Measurements from ENCODE around the gene DDX46.
A peak's percentile ranks its signal among the peaks of the same experiment; 100 is the strongest.

DDX46 gene

GRCh38 chr5:134769206-134769605, 10.6 kb downstream of the DDX46 start:
- DNase-seq (ENCODE audit: low spot score) (no peak), ATAC-seq (ENCODE audit: low read depth) (no peak)
- H3K9me3 ChIP-seq (ENCODE audit: severe bottlenecking) = no peaks in the 10 kb centered on the region
- no peak overlapping the region for H3K4me3 ChIP-seq (ENCODE audit: severe bottlenecking)
- no peaks in the 10 kb centered on the region for H3K27me3 ChIP-seq (ENCODE audit: insufficient read depth, poor library complexity, severe bottlenecking)
- peaks cover 98% of the 10 kb centered on the region for H3K36me3 ChIP-seq (ENCODE audit: low read depth)
- H3K4me1 ChIP-seq (ENCODE audit: insufficient read depth, poor library complexity, severe bottlenecking) = no peaks in the 10 kb centered on the region
- no peak overlapping the region for H3K27ac ChIP-seq (ENCODE audit: poor library complexity, severe bottlenecking)
- TF ChIP-seq, protein P1, sequence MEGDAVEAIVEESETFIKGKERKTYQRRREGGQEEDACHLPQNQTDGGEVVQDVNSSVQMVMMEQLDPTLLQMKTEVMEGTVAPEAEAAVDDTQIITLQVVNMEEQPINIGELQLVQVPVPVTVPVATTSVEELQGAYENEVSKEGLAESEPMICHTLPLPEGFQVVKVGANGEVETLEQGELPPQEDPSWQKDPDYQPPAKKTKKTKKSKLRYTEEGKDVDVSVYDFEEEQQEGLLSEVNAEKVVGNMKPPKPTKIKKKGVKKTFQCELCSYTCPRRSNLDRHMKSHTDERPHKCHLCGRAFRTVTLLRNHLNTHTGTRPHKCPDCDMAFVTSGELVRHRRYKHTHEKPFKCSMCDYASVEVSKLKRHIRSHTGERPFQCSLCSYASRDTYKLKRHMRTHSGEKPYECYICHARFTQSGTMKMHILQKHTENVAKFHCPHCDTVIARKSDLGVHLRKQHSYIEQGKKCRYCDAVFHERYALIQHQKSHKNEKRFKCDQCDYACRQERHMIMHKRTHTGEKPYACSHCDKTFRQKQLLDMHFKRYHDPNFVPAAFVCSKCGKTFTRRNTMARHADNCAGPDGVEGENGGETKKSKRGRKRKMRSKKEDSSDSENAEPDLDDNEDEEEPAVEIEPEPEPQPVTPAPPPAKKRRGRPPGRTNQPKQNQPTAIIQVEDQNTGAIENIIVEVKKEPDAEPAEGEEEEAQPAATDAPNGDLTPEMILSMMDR (IDR thresholded peaks at IDR 0.05; ENCODE audit: poor library complexity, severe bottlenecking) = no peak

- ATAC-seq (ENCODE audit: low read depth) = no peak
- H3K4me3 ChIP-seq (ENCODE audit: severe bottlenecking) = no peak overlapping the region
- DNase-seq (ENCODE audit: low spot score) = no peak
- H3K4me1 ChIP-seq (ENCODE audit: insufficient read depth, poor library complexity, severe bottlenecking) = no peaks in the 10 kb centered on the region
- TF ChIP-seq, protein P1 (IDR thresholded peaks at IDR 0.05; ENCODE audit: poor library complexity, severe bottlenecking) = no peak
- H3K9me3 ChIP-seq (ENCODE audit: severe bottlenecking) = no peaks in the 10 kb centered on the region
- H3K27me3 ChIP-seq (ENCODE audit: insufficient read depth, poor library complexity, severe bottlenecking) = no peaks in the 10 kb centered on the region
- H3K27ac ChIP-seq (ENCODE audit: poor library complexity, severe bottlenecking) = no peak overlapping the region
- peaks cover 98% of the 10 kb centered on the region for H3K36me3 ChIP-seq (ENCODE audit: low read depth)
Measured at GRCh38 chr5:134772461-134773125, 14.0 kb downstream of the DDX46 start.

DNA sequence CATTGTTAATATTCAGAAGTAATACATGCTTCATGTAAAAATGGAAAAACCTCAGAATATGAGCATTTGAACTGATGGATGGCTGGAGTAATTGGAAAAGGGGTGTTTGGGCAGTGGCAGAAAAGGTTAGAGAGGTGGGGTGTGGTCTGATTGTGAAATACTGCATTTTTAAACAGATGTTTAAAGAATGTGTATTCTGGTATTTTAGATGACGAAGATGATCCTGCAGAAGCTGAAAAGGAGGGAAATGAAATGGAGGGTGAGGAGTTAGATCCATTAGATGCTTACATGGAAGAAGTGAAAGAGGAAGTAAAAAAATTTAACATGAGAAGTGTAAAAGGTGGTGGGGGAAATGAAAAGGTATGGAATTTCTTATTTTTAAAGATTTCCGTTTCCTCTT, 18.8 kb downstream of the DDX46 start:
- ATAC-seq (ENCODE audit: low read depth) (no peak), DNase-seq (ENCODE audit: low spot score) (no peak)
- Histone ChIP-seq H3K27me3 (ENCODE audit: insufficient read depth, poor library complexity, severe bottlenecking) (no peaks in the 10 kb centered on the region), H3K9me3 (ENCODE audit: severe bottlenecking) (no peaks in the 10 kb centered on the region), H3K27ac (ENCODE audit: poor library complexity, severe bottlenecking) (no peak overlapping the region), H3K36me3 (ENCODE audit: low read depth) (peaks cover 100% of the 10 kb centered on the region), H3K4me1 (ENCODE audit: insufficient read depth, poor library complexity, severe bottlenecking) (no peaks in the 10 kb centered on the region), H3K4me3 (ENCODE audit: severe bottlenecking) (no peak overlapping the region)
- TF ChIP-seq, protein P1 (IDR thresholded peaks at IDR 0.05; ENCODE audit: poor library complexity, severe bottlenecking) = no peak

GRCh38 chr5:134784241-134784920, 25.8 kb downstream of the DDX46 start:
- H3K4me3 ChIP-seq (ENCODE audit: severe bottlenecking) = no peak overlapping the region
- H3K27ac ChIP-seq (ENCODE audit: poor library complexity, severe bottlenecking) = no peak overlapping the region
- ATAC-seq (ENCODE audit: low read depth) (0 out of 3 replicates have a peak, but pooled peaks have one; percentile 23), DNase-seq (ENCODE audit: low spot score) (no peak)
- H3K9me3 ChIP-seq (ENCODE audit: severe bottlenecking) = no peaks in the 10 kb centered on the region
- peaks cover 91% of the 10 kb centered on the region for H3K36me3 ChIP-seq (ENCODE audit: low read depth)
- H3K27me3 ChIP-seq (ENCODE audit: insufficient read depth, poor library complexity, severe bottlenecking) = no peaks in the 10 kb centered on the region
- no peaks in the 10 kb centered on the region for H3K4me1 ChIP-seq (ENCODE audit: insufficient read depth, poor library complexity, severe bottlenecking)
- TF ChIP-seq, protein P1 (IDR thresholded peaks at IDR 0.05; ENCODE audit: poor library complexity, severe bottlenecking) = peak; percentile 22
